Mammary epithelial cell (primary cell): Measurements from ENCODE around the gene MAP7D1.

Experiments used
- EZH2 ChIP-seq: IDR thresholded peaks from 2 replicates; pipeline ENCODE4 v1.6.1; 2012; ENCODE audit warnings: low read length, inconsistent platforms, borderline replicate concordance
- TF ChIP-seq, protein P1 (sequence below), 2 donors: IDR thresholded peaks in 1 of 2; conservative IDR thresholded peaks in 1 of 2; 2 replicates each; pipeline ENCODE4 v1.5.1; 2011 to 2012; ENCODE audit warnings: inconsistent platforms in 2 of 2, low read length in 2 of 2, mild to moderate bottlenecking in 2 of 2, control low read depth in 1 of 2, low read depth in 1 of 2; ENCODE audit not compliant: insufficient read depth in 1 of 2; ENCODE audit errors: extremely low read depth in 1 of 2

DNA sequence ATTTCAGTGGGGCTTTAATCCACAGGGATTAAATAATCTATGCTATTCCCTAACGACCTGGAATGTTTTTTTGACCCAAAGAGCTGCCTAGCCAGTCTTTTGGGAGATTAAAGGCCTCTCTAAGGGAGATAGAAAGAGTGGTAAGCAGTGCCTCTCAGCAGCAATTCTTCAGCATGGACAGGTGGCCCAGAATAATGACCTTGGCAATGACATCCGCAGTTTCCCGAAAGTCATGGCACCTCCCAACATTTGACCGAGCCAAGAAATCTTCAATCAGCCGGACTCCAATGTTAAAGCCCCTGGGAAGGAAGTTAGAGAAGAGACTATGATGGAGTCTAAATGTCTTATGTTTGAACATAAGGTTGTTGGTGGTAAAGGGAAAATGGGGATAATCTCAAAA, 16.4 kb upstream of the MAP7D1 start:
- TF ChIP-seq, protein P1, sequence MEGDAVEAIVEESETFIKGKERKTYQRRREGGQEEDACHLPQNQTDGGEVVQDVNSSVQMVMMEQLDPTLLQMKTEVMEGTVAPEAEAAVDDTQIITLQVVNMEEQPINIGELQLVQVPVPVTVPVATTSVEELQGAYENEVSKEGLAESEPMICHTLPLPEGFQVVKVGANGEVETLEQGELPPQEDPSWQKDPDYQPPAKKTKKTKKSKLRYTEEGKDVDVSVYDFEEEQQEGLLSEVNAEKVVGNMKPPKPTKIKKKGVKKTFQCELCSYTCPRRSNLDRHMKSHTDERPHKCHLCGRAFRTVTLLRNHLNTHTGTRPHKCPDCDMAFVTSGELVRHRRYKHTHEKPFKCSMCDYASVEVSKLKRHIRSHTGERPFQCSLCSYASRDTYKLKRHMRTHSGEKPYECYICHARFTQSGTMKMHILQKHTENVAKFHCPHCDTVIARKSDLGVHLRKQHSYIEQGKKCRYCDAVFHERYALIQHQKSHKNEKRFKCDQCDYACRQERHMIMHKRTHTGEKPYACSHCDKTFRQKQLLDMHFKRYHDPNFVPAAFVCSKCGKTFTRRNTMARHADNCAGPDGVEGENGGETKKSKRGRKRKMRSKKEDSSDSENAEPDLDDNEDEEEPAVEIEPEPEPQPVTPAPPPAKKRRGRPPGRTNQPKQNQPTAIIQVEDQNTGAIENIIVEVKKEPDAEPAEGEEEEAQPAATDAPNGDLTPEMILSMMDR (conservative IDR thresholded peaks at IDR 0.05 in 1 of 2, IDR thresholded peaks at IDR 0.05 in 1 of 2; ENCODE audit: extremely low read depth in 1 of 2, insufficient read depth in 1 of 2, low read depth in 1 of 2, low read length in 2 of 2) = no peak
- no peak for TF ChIP-seq EZH2
